ENCODE measurements around the gene KAZN.

Gene KAZN

DNA sequence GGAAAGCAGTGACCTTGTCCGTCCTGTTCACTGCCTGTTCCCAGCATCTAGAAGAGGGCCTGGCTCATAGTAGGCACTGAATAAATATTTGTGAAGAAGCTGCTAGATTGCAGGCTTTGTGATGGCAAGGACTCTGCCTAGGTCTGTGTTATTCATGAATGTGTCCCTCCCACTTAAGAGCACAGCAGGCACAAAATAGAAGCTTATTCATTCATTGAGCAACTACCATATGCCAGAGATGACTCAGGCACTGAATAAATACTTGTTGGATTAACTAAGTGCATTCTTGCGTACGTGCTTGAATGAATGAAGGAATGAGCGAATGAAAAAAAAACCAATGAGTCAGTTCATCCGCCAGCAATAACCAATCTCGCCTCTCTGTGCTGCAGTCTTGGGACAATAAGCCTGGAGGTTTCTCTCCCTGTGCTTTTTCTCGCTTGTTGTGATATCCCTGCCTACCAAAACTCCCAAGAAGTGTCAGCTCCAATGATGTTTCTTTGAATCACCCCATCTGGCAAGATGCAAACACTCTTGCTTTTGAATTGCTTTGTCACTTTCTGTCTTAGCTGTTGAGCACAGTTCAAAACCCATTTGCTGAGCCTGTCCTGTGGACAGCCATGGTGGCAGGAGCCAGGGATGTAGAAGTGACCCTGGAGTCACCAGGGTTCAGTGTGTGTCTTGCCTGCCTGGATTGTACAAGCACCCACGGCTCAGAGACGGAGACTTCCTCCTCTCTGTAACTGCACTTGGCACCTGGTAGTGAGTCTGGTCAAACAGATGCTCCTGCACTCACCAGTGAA lies 143.9 kb downstream of the KAZN start:
- no peak for DNase-seq (ENCODE audit: low read depth)

DNA sequence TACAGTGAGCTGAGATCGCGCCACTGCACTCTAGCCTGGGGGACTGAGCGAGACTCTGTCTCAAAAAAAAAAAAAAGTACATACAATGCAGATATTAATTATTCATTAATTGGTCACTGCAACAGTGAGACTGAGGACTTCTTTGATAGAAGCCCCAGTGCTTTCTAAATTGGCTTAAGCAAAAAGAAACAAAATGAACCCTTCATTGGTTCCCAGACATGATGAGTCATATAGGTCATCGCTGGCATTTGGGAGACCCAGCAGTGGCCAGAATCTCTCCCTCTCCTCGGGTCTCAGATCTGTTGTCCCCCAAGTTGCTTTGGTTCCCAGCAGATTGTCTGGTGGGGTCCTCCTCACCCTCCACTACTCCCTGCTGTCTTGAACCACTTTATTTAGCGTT lies 144.9 kb downstream of the KAZN start:
- DNase-seq (ENCODE audit: low read depth): no peak

DNA sequence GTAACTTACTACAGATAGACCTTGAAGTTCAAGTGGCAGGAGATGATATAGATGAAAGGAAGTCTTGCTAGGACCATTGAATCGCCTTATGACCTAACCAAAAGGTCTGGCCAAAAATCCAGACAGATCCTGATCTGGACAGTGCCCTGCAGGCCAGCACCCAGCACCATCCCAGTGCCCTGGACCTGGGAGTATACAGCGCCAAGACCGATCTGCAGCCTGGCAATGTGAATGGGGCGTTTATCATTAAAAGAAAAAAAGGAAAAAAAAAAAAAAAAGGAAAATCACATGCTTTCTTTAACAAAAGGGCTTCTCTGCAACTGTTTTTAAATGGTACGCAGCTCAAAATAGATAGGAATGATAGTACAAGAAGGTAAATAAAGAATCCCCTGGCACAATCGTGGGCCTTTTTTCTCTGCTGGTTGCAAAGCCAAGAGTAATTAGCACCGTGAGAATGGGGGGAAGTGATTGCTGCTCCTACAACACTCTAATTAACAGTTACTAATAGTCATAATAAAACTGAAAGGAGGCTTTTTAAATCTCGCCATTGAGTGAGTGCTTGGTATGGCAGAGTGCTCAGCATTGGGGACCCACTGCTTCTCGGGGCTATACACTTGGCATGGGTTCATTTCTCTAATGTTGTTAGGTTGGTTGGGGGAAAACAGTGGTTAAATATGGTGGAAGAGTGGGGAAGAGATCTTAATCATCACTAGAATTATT lies 146.7 kb downstream of the KAZN start:
- DNase-seq (ENCODE audit: low read depth): no peak

DNA sequence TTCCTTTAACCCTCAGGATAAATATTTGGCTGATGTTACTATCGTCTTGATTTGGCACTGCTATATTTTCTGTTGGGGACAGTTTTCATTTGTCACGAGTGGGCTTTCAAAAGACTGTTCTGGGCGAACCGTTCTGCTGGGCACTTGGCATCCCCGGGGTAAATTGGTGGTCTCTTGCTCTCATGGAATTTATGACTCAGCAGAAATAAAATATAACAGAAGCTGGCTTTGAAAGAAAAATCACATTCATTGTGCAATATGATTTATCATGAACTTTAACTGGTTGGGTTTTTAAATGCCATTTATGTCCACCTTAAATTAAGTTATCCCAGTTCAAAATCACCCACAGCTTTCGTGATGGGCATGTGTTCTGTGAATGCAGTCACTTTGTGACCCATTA lies 147.3 kb downstream of the KAZN start:
- DNase-seq (ENCODE audit: low read depth): no peak

DNA sequence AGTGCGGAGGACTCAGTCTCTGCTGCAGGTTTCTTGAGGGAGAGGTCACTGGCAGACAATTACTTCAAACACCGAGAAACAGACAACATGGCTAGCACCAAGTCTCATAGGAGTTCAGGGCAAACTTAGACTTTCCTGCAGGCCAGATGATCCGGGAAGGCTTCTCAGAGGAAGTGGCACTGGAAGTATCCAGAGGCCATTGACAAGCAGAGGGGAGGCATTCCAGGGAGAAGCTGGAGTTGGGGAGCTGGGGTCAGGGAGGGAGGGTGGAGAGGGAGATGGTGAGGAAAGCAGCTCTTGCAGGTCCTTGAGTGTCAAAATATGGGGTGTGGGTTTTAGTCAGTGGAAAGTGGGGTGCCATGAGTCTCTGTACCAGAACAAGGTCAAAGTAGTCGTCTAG lies 147.9 kb downstream of the KAZN start:
- no peak for DNase-seq (ENCODE audit: low read depth)

DNA sequence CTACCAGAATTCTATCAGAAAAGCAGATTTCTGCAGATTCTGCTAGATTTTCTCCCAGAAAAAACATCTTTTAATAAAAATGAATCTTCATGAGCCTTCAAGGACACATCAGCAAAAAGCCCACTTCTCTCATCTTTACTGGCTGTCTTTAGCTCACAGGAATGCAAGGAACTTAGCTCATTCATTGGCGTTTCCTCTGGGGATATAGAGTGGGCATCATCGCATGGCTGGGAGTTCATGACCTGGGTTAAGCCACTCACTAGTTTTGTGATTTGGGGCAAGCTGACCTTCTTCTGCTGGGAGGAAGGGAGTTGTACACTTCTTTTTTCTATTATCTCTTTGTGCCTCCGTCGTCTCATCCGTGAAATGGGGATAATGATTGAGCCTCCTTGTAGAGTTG lies 149.7 kb downstream of the KAZN start:
- DNase-seq (ENCODE audit: low read depth): no peak

DNA sequence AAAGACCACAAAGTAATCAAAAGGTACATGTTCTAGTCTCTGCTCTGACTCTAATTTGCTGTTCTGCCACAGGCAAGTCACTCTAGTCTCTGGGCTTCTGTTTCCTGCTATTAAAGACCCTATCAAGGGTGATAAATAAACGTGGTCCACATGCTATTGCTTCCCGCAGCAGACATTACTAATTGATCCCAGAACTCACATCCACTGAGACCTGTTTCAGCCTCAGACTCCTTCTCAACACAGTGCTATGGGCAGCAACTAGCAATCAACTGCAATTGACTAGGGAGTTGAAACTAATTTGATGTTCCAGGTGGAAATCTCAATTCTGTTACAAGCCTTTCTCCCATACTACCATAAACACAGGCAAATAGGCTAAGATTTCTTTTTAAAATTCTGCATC lies 150.5 kb downstream of the KAZN start:
- DNase-seq (ENCODE audit: low read depth): no peak

DNA sequence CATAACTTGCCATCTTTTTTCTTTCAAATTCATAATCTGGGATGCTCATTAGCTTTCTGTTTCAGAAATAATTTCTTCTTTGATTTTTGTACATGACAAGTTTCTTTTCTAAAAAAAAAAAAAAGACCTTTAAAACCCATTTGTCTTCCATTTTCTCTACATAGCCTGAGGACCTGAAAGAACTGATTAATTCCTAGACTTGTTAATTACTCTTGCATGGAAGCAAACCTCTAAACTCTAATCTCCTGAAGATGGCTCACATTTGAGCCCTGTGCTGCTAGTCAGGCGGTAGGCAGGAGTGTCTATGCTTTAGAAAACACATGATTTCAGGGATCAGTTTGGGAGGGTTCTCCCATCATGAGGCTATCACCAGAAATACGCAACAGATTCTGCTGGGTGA lies 152.0 kb downstream of the KAZN start:
- DNase-seq (ENCODE audit: low read depth): no peak

DNA sequence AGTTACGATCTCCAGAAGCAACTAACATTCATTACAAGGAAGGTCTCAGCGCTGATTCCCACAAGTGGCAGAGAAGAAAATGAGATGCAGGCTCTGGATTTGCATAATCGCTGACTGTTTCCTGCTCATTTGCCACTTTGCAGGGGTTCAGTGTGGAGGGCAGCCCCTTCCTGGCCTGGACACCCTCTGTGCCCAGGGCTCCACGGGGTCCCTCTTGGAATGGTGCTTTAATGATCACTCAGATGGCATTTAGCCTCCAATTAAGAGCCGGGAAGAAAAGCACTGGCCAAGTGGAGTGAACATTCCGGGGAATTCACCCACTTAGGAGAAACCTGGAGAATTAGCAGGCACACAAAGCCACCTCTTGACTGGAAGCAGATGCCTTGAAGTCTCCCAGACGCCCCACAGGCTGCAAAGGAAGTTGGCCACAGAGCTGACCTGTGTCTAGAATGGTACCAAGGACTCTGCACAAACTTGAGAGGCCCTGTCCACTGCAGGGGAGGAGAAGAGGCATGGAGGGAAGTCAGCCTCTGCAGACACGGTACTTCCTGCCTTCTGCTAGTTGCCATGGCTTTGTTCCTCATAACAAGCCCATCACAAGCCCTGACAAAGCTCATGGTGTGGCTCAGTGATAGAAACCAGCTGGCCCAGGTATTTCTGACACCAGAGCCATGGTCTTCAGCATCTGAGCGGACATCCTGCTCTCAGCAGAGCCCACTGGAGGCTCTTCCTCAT lies 157.2 kb downstream of the KAZN start:
- DNase-seq (ENCODE audit: low read depth): no peak

DNA sequence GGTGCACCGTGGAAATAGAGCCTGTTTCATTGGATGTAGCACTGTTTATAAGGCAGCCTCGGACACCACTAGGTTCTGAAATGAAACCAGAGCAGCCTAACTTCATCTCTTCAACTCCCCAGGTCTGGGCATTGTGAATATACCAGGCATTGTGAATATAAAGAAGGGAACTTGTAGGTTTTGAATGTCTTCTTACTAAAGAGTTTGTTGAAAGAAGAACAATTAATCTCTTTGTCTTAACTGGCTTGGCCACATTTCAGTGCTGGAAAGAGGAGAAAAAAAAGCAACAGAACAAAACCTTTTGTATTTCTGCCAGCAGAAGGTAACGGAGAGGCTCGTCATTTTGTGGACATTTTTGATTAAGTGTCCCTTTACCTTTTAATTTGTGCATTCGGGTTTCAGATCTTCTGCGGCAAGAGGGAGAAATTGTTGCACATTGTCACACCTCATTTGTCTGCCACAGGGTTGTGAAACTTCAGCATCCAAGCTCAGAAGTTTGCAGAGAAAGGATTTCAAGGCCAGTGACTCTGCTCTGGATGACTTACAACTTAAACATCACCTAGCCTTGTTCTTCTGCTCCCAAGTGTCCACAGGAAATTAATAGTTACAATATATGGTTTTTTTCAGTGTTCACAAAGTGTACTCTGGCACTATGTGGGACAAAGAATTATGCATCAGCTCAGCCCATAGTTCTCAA lies 158.3 kb downstream of the KAZN start:
- no peak for DNase-seq (ENCODE audit: low read depth)

DNA sequence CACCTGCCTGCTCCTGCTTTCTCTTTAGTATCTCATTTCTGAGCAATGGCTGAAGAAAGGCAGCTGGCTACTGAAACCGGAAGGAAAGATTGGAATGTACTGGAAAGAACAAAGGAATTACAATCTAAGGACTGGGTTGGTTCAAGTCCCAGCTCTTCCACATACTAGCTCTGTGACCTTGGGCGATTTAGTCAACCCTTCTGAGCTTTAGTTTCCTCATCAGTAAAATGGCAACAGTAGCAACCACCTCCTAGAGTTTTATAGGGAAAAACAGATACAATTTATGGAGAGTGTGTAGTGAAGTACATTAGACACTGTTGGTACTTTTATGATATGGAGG lies 158.8 kb downstream of the KAZN start:
- no peak for DNase-seq (ENCODE audit: low read depth)

DNA sequence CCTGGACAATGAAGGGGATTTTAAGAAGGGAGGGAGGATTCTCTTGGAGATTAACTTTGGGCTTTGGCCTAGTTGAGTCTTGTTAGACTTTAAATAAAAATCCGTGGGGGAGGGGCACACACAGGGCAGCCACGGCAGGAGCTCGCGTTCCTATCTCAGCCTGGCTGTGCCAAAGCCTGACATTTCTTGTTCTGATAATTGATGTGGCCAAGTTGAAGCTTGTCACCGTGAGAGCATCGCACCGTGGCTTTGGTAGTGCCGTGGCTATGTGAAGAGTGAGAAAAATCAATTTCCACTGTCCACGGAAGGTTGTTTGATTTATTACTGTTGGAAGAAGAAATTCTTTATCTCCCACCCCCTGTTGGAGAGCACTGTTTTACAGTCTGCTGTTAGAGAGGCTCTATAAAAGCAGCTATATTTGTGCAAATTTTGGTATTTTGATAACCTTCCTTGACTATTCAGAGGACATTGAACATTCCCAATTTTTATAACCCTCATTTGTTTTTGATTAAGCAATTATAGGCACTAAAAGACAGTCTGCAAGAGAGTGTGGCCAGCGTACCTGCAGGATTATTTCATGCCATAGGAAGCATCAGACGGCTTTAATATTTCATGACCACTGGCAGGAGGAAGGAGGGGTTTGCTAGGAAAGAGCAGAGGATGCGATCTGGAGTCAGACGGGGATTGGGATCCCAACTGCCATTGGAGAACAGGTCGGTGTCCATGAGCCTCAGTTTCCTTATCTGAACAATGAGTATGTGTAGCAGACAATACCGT lies 160.7 kb downstream of the KAZN start:
- DNase-seq (ENCODE audit: low read depth): no peak

DNA sequence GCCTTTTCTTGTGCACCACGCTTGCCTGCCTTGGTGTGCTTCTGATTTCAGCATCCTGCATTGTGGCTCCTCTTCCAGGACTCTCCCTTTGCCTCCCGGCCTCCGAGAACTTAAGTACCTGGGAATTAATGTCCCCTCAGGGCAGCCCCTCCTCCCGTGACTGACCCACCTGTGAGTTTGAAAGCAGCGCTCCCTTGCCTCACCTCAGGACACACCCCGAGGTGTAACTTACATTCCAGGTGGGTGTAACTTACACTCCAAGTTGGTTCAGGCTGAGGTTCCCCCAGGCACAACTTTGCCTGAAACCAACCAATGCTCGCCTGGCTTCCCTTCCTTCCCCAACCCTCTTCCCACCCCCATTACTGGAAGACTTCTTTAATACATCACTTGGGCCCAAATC lies 161.4 kb downstream of the KAZN start:
- DNase-seq (ENCODE audit: low read depth): no peak

DNA sequence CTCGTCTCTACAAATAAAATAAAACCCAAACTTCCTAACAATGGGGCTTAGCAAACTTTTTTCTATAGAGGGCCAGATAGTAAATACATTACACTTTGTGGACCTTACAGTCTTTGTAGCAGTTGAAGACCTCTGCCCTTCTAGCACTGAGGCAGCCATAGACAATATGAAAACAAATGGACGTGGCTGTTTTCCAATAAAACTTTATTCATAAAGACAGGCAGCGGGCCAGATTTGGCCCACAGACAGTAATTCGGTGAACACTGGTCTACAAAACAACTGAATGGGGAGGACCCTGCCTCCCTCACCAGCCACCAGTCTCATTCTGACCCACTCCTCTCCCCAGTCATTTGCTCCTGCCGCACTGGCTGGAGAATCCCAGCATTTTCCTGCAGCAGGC lies 162.3 kb downstream of the KAZN start:
- DNase-seq (ENCODE audit: low read depth): no peak

DNA sequence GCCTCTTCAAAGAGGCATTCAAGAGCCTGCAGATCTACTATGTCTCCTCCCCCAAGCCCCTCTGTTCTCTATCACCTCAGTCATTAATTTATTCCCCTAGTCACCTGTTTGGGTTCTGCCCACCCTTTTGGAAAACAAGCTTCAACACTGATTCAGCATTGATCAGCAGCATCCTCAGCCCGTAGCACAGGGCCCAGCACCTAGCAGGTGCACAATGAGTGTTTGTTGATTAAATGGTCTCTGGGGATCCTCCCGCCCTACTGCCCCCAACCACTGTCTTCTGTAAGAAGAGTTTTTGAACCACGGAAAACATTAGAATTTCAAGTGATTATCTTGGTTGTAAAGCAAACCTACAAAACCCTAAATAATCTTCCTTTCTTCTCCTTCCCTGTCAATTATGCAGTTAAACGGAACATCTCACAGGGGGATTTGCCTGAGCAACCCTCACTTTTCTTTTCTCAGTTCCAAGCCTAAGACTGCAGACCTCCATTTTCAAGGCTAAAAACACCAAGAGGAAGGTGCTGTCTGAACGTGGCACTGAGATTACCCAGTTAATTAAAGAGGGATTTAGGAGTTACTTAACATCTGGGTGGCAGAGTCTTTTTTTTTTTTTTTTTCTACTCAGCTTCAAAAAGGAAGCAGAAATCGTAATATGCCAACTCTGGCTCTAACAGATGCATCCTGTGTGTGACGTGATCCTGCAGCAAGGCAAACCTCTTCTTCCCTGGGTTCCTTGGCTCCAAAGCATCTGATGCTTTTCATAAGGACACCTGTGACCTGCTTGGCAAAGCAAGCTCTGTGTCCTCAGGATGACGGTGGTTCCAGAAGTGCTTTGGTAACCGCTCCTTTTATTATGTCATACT lies 163.0 kb downstream of the KAZN start:
- no peak for DNase-seq (ENCODE audit: low read depth)

DNA sequence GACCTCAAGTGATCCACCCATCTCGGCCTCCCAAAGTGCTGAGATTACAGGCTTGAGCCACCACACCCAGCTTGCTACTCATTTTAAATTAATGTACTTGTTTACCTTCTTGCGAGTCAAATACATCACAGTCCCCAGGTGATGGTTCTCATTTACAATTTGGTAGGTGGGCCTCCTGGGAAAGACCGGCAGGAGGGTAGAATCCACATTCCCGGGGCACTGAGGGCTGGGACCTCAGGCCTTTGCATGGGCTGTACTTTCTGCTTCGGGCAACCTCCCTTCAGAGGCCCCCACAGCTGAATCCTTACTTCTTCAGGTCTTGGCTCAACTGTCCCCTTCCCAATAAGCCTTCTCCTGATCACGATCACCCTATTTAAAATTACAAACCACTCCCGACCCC lies 165.5 kb downstream of the KAZN start:
- no peak for DNase-seq (ENCODE audit: low read depth)

DNA sequence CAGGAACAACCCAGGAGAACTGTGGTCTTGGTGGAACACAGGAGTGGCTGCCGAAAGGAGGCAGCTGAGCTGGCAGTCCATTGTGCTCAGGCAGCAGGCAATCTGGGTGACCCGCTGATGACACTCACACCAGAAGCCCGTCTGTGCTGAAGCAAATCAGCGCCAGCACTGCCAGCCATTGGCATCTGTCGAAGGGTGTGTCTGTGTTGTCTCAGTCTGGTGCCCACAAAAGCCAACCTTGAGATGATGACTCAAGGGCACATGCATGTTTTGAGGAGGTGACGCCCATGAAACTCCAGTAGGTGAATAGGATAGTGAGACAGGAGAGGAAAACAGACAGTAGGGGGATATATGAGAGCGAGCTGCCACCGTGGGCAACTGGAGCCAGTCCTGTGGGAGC lies 167.3 kb downstream of the KAZN start:
- DNase-seq (ENCODE audit: low read depth): no peak

DNA sequence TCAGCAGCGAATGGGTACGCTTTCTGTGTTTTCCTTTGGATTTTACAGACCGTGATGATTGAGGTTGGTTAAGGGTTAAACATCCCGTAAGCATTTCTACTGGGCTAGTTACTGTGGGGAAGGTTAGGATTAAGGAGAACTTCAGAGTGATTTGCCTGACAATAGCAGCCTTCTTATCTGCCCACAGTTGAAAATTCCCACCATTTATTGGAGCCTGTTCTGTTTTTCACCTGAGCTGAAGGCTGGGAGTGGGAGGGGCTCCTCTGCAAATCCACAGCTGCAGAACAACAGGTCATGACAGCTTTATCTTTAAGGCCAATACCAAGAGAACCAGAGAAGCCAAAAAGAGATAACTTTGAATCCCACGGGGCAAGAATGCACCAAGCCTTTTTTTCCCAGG lies 168.6 kb downstream of the KAZN start:
- no peak for DNase-seq (ENCODE audit: low read depth)

DNA sequence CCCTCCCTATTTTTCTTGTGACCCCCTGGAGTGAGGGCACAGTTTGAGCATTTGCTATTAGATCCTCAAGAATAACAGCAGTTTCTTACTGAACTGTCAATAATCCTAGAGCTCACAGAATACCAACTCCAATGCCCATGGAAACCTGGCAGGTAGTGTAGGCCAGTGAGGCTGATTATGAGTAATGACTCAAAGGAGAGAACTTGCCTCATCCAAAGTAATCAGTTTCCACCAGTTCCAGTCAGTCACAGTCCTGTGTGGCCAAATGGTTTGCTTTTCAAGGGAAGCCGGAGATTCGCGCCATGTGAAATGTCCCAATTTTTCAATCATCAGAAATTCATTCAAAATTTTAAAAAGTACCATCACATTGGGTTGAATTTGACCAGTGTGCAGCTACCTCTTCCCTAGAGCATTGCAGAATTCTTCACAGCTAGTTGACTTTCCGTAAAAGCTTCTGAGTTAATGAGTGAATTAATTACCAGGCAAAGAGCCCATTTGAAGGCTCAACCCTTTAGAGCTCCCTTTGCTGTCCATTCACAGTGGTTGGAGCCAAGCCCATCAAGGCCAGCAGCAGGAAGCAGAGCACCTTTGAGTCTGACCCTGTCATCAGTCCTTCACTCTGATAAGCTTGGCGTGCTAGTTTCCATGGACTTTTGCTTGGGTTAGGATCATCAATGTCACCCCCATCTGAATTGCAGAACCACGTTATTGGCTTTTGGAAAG lies 170.3 kb downstream of the KAZN start:
- no peak for DNase-seq (ENCODE audit: low read depth)

Data from CMK (cell line).